UCSD-AML1 (cell line): ENCODE measurements around the gene FAM229A.
"Not testable (repeated sequence)": the region's sequence is repeated elsewhere in the genome, so short reads cannot be mapped to it uniquely, and the experiment has no call there.

ENCODE experiments used
- DNase-seq: peaks from one replicate; lab custom pipeline; 2025; ENCODE audit not compliant: unreplicated experiment; lab: John Stamatoyannopoulos, UW

Gene FAM229A

GRCh38 chr1:32377541-32378220 lies 15.4 kb upstream of the FAM229A start:
- DNase-seq: no peak

- no peak for DNase-seq
Measured at GRCh38 chr1:32376199-32376598, 13.9 kb upstream of the FAM229A start.

DNA sequence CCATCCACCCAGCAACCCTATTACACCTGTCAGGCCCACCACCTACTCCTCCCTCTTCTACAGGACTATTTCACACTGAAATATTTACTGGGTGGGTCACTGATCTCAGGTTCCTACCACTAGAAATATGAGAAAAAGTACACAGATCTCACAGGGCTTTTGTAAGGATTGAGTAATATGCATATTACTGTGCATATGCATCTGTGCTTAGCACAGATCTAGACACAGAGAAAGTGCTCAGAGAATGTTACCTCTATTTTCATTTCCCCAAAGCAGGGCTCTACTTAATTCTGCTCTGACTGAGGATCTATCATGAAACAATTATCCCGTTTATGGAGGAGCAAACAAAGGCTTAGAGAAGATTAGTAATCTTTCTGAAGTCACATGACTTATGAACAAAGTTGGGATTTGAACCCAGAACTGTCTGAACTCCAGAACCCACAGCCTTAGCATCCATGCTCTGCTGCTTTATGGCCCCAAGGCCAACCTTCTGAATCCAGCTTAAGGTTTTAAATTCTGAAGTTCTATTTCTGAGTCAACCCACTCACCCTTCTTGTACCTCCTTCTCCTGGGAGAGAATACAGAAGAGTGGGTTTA lies 11.8 kb upstream of the FAM229A start:
- DNase-seq: no peak

DNA sequence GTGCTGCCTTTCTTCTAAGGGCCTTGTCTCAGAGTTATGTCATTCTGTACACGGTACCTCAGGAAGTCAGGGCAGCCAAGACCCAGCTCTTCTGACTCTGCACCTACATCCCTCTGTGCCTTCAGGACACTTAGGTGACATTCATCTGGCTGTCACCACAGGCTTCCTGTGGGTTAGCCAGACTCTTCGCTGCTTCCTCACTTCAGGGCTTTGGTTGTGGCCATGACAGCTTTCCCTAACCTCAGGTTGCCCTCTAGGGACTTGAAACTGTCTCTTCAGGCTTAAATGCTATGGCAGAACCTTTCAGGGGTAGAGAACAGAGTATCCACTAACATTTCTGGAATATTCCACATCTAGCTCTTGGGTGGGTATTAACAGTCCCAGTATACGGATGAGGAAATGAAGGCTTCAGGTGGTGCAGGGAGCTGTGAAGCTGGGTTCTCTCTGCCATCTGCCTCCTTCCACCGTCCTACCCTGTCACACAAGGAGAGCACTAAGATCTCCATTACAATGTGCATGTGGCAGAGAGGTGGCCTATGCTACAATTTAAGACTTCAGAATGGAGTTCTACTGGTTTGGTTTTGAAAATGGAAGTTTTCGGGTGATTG lies 10.0 kb upstream of the FAM229A start:
- peak; percentile 66 for DNase-seq

- no peak for DNase-seq
Measured at GRCh38 chr1:32367912-32368635, 5.8 kb upstream of the FAM229A start.

- DNase-seq: no peak
Measured at GRCh38 chr1:32365445-32365844, 3.2 kb upstream of the FAM229A start.

DNA sequence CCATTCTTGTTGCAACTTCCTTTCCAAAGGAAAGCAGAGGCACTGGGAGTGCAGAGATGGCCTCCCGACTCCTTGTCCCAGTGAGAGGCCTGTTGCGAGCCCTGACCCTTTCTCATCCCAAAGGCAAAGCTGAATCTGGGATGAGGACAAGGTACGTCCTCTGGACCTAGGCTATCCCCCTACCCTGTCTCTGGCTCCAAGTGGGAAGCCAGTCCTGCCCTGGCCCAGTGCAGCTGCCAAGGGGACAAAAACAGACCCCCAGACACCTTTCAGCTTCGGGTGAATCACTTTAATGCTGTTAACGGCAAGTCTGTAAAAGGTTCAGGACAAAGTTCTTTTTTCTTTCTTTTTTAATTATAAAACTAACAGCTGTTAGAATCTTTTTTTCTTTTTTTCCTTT lies 2.6 kb upstream of the FAM229A start:
- DNase-seq: no peak

DNA sequence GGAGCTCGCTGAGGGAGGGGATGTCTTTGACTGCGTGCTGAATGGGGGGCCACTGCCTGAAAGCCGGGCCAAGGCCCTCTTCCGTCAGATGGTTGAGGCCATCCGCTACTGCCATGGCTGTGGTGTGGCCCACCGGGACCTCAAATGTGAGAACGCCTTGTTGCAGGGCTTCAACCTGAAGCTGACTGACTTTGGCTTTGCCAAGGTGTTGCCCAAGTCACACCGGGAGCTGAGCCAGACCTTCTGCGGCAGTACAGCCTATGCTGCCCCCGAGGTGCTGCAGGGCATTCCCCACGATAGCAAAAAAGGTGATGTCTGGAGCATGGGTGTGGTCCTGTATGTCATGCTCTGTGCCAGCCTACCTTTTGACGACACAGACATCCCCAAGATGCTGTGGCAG lies 1.4 kb upstream of the FAM229A start:
- no peak for DNase-seq

- DNase-seq: no peak
Measured at GRCh38 chr1:32361674-32362473, 411 bp downstream of the FAM229A start.

DNA sequence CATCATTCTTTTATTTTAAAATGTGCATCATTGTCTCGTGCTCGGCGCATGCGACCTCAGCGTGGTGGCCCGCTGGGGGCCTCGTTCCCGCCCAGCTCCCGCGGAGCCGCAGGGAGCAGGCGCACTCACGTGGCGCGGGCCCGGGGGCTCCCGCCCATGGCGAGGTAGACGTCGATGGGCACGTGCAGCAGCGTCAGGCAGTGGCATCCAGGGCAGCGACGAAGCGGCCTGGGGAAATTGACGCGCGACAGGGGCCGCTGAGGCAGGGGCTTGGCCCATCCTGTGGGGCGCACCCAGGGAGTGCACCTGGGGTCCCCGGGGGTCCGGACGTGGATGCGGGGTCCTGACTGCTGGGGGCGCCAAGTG lies 994 bp downstream of the FAM229A start:
- DNase-seq: no peak

GRCh38 chr1:32358435-32358834 lies 3.9 kb downstream of the FAM229A start:
- DNase-seq: no peak

DNA sequence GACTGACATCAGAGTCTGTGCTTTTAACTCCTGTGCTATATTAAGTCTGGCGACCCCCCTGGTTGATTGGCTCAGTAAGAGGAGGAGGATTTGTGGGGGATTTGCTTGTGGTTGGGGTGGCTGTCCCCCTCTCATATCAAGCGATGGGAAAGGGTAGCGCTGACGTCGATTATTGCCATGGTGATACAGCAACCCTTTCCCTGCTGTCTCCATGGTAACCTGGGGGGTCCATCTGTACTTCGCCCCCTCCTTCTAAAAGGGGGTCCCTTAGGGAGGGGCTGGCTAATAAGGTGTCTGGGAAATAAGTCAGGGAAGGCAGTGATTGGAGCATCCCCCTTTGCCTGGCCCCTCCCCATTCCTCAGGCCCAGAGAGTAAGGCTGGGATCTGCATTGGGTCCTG lies 4.7 kb downstream of the FAM229A start:
- DNase-seq: no peak

GRCh38 chr1:32356478-32356877 lies 5.8 kb downstream of the FAM229A start:
- DNase-seq: no peak

GRCh38 chr1:32355778-32356177 lies 6.5 kb downstream of the FAM229A start:
- not testable (repeated sequence) for DNase-seq

- DNase-seq: peak; percentile 28
Measured at GRCh38 chr1:32353886-32354570, 8.3 kb downstream of the FAM229A start.

DNA sequence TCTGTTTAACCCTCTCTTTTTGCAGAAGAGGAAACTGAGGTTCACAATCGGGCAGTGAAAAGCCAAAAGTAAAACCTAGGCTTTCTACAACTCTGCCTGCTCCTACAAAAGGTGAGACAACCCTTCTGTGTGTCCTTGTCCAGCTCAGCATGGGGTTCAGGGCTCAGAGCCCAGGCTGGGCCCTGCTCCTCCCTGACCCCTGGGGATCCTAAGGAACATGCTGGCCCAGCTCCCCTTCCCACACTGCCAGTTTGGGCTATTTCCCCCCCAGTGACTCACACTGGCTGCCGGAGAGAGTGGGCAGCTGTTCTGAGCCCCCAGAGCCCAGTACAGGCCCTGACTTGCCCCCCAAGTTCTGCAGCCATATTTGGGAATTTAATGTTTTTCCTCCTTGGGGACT lies 8.9 kb downstream of the FAM229A start:
- no peak for DNase-seq

- DNase-seq: no peak
Measured at GRCh38 chr1:32352831-32353383, 9.4 kb downstream of the FAM229A start.

DNA sequence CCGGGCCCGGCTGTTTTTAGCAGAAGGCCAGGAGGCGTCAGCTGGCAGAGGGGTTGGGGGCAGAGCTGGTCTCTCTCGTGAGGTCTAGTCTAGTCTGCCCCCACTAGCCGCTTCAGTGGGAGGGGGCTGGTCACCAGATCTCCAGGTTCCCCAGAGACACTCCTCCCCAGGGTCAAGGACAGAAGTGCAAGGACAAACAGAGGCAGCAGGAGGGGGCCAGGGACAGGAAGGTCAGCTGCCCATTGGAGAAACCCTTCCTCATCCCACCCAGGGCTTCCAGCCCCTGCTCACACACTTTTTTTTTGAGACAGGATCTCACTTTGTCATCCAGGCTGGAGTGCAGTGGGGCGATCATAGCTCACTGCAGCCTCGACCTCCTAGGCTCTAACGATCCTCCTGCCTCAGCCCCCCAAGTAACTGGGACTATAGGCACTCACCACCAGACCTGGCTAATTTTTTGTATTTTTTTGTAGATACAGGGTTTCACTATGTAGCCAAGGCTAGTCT lies 10.0 kb downstream of the FAM229A start:
- DNase-seq: no peak

DNA sequence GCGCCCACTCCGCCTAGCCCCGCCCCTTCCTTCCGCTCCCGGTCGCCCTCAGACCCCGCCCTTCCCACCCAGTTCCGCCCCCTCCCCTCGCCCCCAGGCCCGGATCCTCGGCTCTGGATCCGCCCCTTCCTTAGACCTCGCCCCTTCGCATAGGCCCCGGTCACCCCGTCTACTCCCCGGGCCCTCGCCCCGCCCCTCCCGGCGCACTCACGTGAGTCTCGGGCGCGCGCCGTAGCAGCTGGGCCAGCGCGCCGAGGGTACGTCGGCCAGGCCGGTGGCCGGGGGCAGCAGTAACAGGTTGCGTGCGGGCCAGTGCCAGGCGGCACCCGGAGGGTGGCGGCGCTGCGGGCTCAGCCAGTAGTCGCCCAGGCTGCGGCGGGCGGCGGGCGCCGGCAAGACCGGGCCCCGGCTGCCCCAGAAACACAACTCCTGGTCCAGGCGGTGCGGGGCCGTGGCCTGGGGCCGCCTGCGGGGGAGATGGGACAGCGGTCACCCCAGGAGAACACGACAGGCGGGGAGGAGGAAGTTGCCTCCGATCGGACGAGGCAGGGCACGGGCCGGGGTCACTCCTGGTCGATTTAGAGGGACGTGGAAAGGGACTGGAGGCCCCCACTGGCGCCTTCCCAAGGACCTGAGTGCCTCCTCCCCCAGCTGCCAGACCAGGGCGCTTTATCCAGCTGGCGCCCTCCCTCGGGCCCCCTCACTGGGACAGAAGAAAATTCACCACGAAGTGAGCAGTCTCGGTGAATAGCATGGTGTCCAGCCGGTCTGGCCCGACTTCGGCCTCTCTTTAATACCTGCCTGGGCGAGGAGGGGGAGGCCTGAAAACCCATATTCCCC lies 10.7 kb downstream of the FAM229A start:
- DNase-seq: peak; percentile 91
